Suprapubic skin (tissue), 3 donors: ENCODE results near the gene MAP4.

Source experiments
- EP300 ChIP-seq: sonication (generic); formaldehyde crosslinking; IDR thresholded peaks from one replicate; pipeline ENCODE4 v1.6.1; 2017; ENCODE audit warnings: antibody characterized with exemption
- POLR2A ChIP-seq, 2 donors: fragments of 450-650 bp; IDR thresholded peaks; one replicate each; pipeline ENCODE4 v1.6.1; 2017; ENCODE audit warnings: antibody characterized with exemption in 2 of 2, mild to moderate bottlenecking in 2 of 2, moderate library complexity in 2 of 2
- TF ChIP-seq, protein P1 (sequence below), 2 donors: fragments of 200-600 bp in 1 of 2; fragments of 450-650 bp in 1 of 2; sonication (generic) in 1 of 2; IDR thresholded peaks; one replicate each; pipeline ENCODE4 v1.5.1; 2016 to 2019; ENCODE audit warnings: antibody characterized with exemption in 2 of 2, mild to moderate bottlenecking in 1 of 2, moderate library complexity in 1 of 2

DNA sequence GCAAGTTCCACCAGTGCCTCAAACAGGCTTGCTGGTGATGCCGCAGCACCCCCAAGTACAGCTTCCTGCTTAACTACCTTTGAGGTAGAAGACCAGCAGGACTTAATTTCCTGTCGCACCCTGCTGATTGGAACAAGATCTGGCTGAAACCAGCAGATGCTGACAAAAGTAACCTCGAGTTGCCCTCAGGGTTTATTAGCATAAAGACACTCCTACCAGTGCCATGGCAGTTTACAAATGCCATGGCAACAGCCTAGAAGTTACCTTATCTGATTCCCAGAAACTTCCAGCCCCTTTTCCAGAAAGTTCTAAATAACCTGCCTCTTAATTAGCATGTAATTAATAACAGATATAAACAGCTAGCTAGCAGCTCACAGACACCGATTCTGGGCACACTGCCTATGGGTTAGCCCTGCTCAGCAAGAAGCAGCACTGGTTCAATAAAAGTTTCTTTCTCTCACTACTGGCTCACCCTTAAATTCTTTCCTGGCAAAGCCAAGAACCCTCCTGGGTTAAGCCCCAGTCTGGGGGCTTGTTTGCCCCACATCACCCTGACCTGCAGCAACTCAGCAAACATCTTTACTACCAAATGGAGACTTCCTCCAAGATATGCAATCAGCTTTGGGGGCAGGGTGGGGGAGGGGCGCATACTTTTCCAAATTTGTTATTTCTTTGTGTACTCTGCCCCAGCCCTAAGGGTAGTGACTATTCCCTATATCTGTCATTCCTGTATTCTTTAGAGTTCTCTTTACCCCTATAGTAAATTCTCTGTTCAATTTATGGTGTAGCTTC is 54.2 kb downstream of the MAP4 start:
- TF ChIP-seq, protein P1, sequence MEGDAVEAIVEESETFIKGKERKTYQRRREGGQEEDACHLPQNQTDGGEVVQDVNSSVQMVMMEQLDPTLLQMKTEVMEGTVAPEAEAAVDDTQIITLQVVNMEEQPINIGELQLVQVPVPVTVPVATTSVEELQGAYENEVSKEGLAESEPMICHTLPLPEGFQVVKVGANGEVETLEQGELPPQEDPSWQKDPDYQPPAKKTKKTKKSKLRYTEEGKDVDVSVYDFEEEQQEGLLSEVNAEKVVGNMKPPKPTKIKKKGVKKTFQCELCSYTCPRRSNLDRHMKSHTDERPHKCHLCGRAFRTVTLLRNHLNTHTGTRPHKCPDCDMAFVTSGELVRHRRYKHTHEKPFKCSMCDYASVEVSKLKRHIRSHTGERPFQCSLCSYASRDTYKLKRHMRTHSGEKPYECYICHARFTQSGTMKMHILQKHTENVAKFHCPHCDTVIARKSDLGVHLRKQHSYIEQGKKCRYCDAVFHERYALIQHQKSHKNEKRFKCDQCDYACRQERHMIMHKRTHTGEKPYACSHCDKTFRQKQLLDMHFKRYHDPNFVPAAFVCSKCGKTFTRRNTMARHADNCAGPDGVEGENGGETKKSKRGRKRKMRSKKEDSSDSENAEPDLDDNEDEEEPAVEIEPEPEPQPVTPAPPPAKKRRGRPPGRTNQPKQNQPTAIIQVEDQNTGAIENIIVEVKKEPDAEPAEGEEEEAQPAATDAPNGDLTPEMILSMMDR (IDR thresholded peaks at IDR 0.05): no peak
- no peak for TF ChIP-seq POLR2A (IDR thresholded peaks at IDR 0.05)
- no peak for TF ChIP-seq EP300
